BLaER1 treated with 17β-estradiol and CSF1 and Interleukin-3, amounts not matched to agents 10 nM and 100 nM (cell line): Measurements from ENCODE around the gene TMC3.

Experiments used
- H3K27ac ChIP-seq, 11 experiments: shearing (Covaris generic); formaldehyde crosslinking; 2 replicates each; pipeline ENCODE4 v1.8.1; 2022
- H3K27me3 ChIP-seq, 11 experiments: shearing (Covaris generic); formaldehyde crosslinking; 2 replicates each; pipeline ENCODE4 v1.8.1; 2022
- H3K36me3 ChIP-seq, 11 experiments: shearing (Covaris generic); formaldehyde crosslinking; 2 replicates each; pipeline ENCODE4 v1.8.1; 2022
- H3K4me1 ChIP-seq, 10 experiments: shearing (Covaris generic); formaldehyde crosslinking; 2 replicates each; pipeline ENCODE4 v1.8.1; 2022
- H3K4me2 ChIP-seq, 11 experiments: shearing (Covaris generic); formaldehyde crosslinking; 2 replicates each; pipeline ENCODE4 v1.8.1; 2022
- H3K4me3 ChIP-seq, 10 experiments: shearing (Covaris generic); formaldehyde crosslinking; 2 replicates each; pipeline ENCODE4 v1.8.1; 2022
- H3K9ac ChIP-seq, 11 experiments: shearing (Covaris generic); formaldehyde crosslinking; 2 replicates each; pipeline ENCODE4 v1.8.1; 2022
- H3K9me3 ChIP-seq, 11 experiments: shearing (Covaris generic); formaldehyde crosslinking; replicated peaks in 1 of 11; 2 replicates each; pipeline ENCODE4 v1.8.1; 2022
- H4K20me1 ChIP-seq, 11 experiments: shearing (Covaris generic); formaldehyde crosslinking; 2 replicates each; pipeline ENCODE4 v1.8.1; 2022
- Cebpa-rat ChIP-seq, 11 experiments: shearing (Covaris generic); IDR thresholded peaks; 2 replicates each; pipeline ENCODE4 v1.8.1; 2022

Gene TMC3

DNA sequence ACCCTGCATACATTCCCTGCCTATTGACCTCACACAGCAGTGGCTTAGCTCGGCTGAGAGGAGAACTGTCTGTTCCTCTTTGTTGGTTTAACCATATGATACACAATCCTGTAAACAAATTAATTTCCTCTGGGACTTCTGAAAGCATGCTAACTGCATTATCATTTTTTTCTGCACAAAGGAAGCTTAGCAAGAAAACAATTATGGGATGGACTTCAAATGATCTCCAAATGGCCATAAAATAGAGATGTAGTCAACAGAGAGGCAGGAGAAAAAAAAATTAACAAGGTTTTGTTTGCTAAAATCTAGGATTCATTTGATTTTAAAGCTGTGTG, 14.4 kb upstream of the TMC3 start:
- Histone ChIP-seq H3K27ac (no peak overlapping the region), H3K36me3 (no peaks in the 10 kb centered on the region), H3K4me2 (peak overlapping the region in 2 of 11 experiments; percentile 47 to 73; a peak in 4 of 22 replicates), H3K9me3 (peaks cover 0 to 8% (median 4%) of the 10 kb centered on the region in 11 experiments; a peak in 5 of 22 replicates), H3K4me3 (no peak overlapping the region), H3K27me3 (no peaks in the 10 kb centered on the region), H3K4me1 (peaks cover 7 to 40% (median 10%) of the 10 kb centered on the region in 10 experiments; a peak in 18 of 20 replicates), H4K20me1 (no peaks in the 10 kb centered on the region), H3K9ac (no peak overlapping the region)
- no peak for TF ChIP-seq Cebpa-rat (IDR thresholded peaks at IDR 0.05)

GRCh38 chr15:81387621-81388435, 13.8 kb upstream of the TMC3 start:
- Histone ChIP-seq H3K4me1 (peaks cover 7 to 40% (median 10%) of the 10 kb centered on the region in 10 experiments; a peak in 18 of 20 replicates), H3K36me3 (no peaks in the 10 kb centered on the region), H4K20me1 (no peaks in the 10 kb centered on the region), H3K9me3 (peaks cover 0 to 8% (median 4%) of the 10 kb centered on the region in 11 experiments; a peak in 5 of 22 replicates), H3K4me2 (peak overlapping the region in 2 of 11 experiments; percentile 47 to 73; a peak in 4 of 22 replicates), H3K27me3 (no peaks in the 10 kb centered on the region), H3K9ac (no peak overlapping the region), H3K27ac (no peak overlapping the region), H3K4me3 (no peak overlapping the region)
- TF ChIP-seq Cebpa-rat (IDR thresholded peaks at IDR 0.05), result no peak

DNA sequence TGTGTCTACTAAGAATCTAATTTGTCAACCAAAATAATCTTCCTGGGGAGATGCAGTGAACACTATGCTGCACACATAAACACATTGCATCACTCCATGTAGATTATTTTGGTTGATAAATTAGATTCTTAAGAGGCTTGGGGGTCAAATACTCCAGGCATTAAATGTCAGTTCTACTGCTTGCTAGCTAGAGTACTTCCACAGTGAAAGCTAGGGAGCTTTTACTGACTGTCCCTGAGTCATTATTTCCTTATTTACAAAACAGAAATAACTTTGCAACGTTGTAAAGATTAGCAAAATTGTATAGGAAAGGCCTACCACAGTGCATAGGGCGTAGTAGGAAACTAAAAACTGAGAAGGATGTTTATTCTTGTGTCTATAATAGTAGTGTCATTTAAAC, 12.9 kb upstream of the TMC3 start:
- Histone ChIP-seq H3K9me3 (peaks cover 0 to 8% (median 4%) of the 10 kb centered on the region in 11 experiments; a peak in 5 of 22 replicates), H3K9ac (no peak overlapping the region), H4K20me1 (no peaks in the 10 kb centered on the region), H3K4me1 (peaks cover 7 to 40% (median 10%) of the 10 kb centered on the region in 10 experiments; a peak in 18 of 20 replicates), H3K27ac (no peak overlapping the region), H3K27me3 (no peaks in the 10 kb centered on the region), H3K4me3 (no peak overlapping the region), H3K4me2 (peak overlapping the region in 2 of 11 experiments; percentile 41 to 55; a peak in 3 of 22 replicates), H3K36me3 (no peaks in the 10 kb centered on the region)
- TF ChIP-seq Cebpa-rat (IDR thresholded peaks at IDR 0.05), result no peak

- Histone ChIP-seq H3K4me1 (peaks cover 7 to 40% (median 10%) of the 10 kb centered on the region in 10 experiments; a peak in 18 of 20 replicates), H3K27ac (no peak overlapping the region), H3K4me3 (no peak overlapping the region), H3K9me3 (peaks cover 0 to 8% (median 4%) of the 10 kb centered on the region in 11 experiments; a peak in 5 of 22 replicates), H3K9ac (no peak overlapping the region), H4K20me1 (no peaks in the 10 kb centered on the region), H3K36me3 (no peaks in the 10 kb centered on the region), H3K27me3 (no peaks in the 10 kb centered on the region), H3K4me2 (no peak overlapping the region)
- no peak for TF ChIP-seq Cebpa-rat (IDR thresholded peaks at IDR 0.05)
Observed at GRCh38 chr15:81385721-81386076, 11.7 kb upstream of the TMC3 start.

DNA sequence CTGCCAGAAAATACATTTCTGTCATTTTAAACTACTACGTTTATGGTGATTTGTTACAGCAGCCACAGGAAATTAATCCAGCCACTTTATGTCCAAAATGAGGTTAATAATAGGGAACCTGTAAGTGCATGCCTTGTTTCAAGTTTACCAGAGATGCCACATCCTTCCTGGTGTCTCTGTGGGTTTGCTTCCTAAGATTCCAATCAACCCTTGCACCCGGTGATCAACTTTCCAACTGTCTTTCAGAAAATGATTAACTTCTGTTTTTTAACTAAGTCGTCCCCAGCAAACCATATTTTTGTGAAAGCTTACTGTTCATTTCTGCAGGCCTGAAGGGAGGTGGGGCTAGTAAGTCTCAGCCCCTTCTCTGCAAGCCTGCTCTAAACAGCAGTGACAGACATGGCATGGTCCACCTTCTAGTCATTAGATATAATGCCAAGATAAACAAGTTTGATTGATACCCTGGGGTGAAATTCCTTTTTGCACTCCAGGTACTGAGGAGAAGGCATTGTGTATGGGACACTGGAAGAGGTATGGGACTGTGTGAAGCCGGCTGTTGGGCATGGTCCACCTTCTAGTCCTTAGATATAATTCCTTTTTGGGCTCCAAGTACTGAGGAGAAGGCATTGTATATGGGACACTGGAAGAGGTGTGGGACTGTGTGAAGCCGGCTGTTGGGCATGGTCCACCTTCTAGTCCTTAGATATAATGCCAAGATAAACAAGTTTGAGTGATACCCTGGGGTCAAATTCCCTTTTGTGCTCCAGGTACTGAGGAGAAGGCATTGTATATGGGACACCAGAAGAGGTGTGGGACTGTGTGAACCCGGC, 11.1 kb upstream of the TMC3 start:
- H3K4me1 ChIP-seq, result peaks cover 7 to 40% (median 10%) of the 10 kb centered on the region in 10 experiments; a peak in 18 of 20 replicates
- H3K9ac ChIP-seq, result no peak overlapping the region
- no peak overlapping the region for H3K27ac ChIP-seq
- no peak for TF ChIP-seq Cebpa-rat (IDR thresholded peaks at IDR 0.05)
- peak overlapping the region; percentile 3 to 45 (median 20); a peak in 16 of 22 replicates for H3K4me2 ChIP-seq
- H4K20me1 ChIP-seq, result no peaks in the 10 kb centered on the region
- H3K9me3 ChIP-seq, result peaks cover 0 to 8% (median 4%) of the 10 kb centered on the region in 11 experiments; a peak in 5 of 22 replicates
- no peak overlapping the region for H3K4me3 ChIP-seq
- no peaks in the 10 kb centered on the region for H3K27me3 ChIP-seq
- H3K36me3 ChIP-seq, result no peaks in the 10 kb centered on the region

GRCh38 chr15:81381720-81382119, 7.7 kb upstream of the TMC3 start:
- H3K36me3 ChIP-seq, result no peaks in the 10 kb centered on the region
- no peak for TF ChIP-seq Cebpa-rat (IDR thresholded peaks at IDR 0.05)

GRCh38 chr15:81380668-81381067, 6.7 kb upstream of the TMC3 start:
- no peak for TF ChIP-seq Cebpa-rat (IDR thresholded peaks at IDR 0.05)
- Histone ChIP-seq H4K20me1 (no peaks in the 10 kb centered on the region), H3K4me1 (peaks cover 7 to 11% (median 9%) of the 10 kb centered on the region in 10 experiments; a peak in 17 of 20 replicates)

More at GRCh38 chr15:81381720-81382119, 7.7 kb upstream of the TMC3 start:
- H3K4me3 ChIP-seq, result no peak overlapping the region
- H3K9ac ChIP-seq, result no peak overlapping the region
- no peak overlapping the region for H3K27ac ChIP-seq
- no peaks in the 10 kb centered on the region for H3K27me3 ChIP-seq
- no peak overlapping the region for H3K4me2 ChIP-seq
- peaks cover 7 to 16% (median 10%) of the 10 kb centered on the region in 10 experiments; a peak in 18 of 20 replicates for H3K4me1 ChIP-seq
- no peaks in the 10 kb centered on the region for H4K20me1 ChIP-seq
- H3K9me3 ChIP-seq, result peaks cover 0 to 8% (median 4%) of the 10 kb centered on the region in 11 experiments; a peak in 5 of 22 replicates

DNA sequence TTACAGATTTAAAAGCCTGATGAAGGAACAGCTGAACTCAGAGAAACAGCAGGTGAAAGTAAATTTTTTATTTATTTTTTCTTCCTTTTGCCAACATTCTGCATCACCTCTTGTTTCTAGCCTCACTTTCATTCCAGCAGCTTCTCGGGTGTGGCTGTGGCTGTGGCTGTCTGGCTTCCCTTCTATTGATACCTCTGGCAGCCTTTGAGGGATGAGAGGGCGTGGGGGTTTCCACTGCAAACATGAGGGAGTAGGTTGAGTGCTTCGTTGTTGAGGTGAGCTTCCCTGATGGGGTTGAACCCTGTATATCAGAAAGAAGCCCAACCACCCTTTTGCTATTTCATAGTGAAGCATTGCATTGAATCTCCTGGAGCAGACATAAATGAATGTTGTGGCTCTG, 6.2 kb upstream of the TMC3 start:
- TF ChIP-seq Cebpa-rat (IDR thresholded peaks at IDR 0.05), result no peak
- Histone ChIP-seq H3K9me3 (peaks cover 0 to 8% (median 4%) of the 10 kb centered on the region in 11 experiments; a peak in 5 of 22 replicates), H3K27ac (no peak overlapping the region), H3K4me1 (peaks cover 5 to 8% (median 7%) of the 10 kb centered on the region in 10 experiments; a peak in 17 of 20 replicates), H4K20me1 (no peaks in the 10 kb centered on the region), H3K4me2 (no peak overlapping the region), H3K36me3 (no peaks in the 10 kb centered on the region), H3K27me3 (no peaks in the 10 kb centered on the region), H3K9ac (no peak overlapping the region), H3K4me3 (no peak overlapping the region)

More at GRCh38 chr15:81380668-81381067, 6.7 kb upstream of the TMC3 start:
- Histone ChIP-seq H3K9ac (no peak overlapping the region), H3K9me3 (peaks cover 0 to 8% (median 4%) of the 10 kb centered on the region in 11 experiments; a peak in 5 of 22 replicates), H3K4me3 (no peak overlapping the region), H3K27ac (no peak overlapping the region), H3K4me2 (no peak overlapping the region), H3K36me3 (no peaks in the 10 kb centered on the region), H3K27me3 (no peaks in the 10 kb centered on the region)

GRCh38 chr15:81379269-81379668, 5.3 kb upstream of the TMC3 start:
- H3K36me3 ChIP-seq, result no peaks in the 10 kb centered on the region
- no peaks in the 10 kb centered on the region for H3K4me1 ChIP-seq
- H4K20me1 ChIP-seq, result no peaks in the 10 kb centered on the region
- H3K4me3 ChIP-seq, result no peak overlapping the region
- no peak overlapping the region for H3K27ac ChIP-seq
- H3K4me2 ChIP-seq, result no peak overlapping the region
- peaks cover 0 to 7% (median 2%) of the 10 kb centered on the region in 11 experiments; a peak in 3 of 22 replicates for H3K9me3 ChIP-seq
- no peaks in the 10 kb centered on the region for H3K27me3 ChIP-seq
- no peak for TF ChIP-seq Cebpa-rat (IDR thresholded peaks at IDR 0.05)
- no peak overlapping the region for H3K9ac ChIP-seq
